Measurements from ENCODE around the gene ZBTB4.

The ZBTB4 gene

GRCh38 chr17:7468804-7469389, 10.5 kb downstream of the ZBTB4 start:
- DNase-seq (ENCODE audit: low read depth), result no peak

GRCh38 chr17:7468290-7468689, 11.1 kb downstream of the ZBTB4 start:
- DNase-seq (ENCODE audit: low read depth), result no peak

DNA sequence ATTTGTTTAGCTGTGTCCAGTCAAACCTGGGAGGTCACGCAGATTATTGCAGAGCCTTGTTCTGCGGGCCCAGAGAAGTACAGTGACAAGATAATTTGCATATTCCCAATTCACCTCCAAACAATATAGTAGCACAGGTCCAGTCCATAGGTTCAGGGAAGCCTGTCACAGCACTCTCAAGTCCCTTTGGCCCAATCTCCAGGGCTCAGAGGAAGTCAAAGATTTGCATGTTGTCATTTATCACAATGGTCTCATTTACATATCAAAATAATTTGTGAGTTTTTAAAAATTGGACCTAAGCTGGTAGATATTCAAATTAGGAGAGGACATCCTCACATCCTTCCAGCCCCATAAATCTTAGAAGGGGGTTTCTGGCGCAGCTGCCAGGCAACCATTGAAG, 11.9 kb downstream of the ZBTB4 start:
- no peak for DNase-seq (ENCODE audit: low read depth)

DNA sequence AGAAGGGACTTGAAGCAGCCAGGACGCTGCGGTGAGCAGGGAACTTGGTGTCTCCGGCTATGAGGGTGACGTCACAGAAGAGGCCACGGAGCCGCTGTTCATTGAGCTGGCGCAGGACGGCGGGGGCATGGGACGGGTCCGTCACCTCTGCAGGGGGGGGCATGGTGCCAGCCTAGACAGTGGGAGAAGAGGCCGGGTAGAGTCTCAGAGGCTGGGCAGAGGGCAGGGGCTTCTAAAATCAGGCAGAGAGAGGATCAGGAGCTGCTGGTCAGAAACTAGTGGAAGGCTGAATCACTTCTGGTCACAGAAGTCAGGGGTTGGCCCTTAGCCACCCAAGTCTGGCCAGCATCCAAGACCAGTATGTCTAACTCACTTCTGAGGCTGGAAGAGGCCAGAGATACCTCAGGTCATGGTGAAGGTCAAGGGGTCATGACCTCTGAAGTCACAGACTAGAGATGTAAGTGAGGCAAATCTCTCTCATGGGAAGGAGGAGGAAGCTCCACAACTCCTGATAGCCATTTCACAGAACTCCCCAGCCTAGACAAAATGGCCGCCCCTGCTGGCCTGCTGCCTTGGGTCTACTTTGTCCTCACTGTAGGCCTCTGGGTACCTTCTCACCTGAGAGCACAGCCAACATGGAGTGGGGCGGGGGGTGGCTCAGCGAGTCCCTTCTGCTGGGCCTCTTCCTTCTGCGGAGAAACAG, 12.6 kb downstream of the ZBTB4 start:
- no peak for DNase-seq (ENCODE audit: low read depth)

DNA sequence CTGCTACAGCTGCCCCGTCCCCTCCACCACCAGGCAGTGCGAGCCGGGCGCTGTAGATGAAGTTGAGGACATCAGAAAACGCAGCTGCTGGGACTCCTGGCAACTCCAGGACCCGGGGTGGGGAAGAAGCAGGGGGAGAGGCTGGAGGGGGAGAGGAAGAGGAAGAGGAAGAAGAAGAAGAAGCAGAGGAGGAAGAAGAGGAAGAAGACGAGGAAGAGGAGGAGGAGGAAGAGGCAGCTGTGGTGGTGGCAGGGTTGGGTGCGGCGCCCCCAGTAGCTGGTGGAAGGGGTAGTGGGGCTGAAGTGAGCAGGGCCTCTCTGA, 13.2 kb downstream of the ZBTB4 start:
- DNase-seq (ENCODE audit: low read depth), result no peak

GRCh38 chr17:7465597-7466275, 13.7 kb downstream of the ZBTB4 start:
- no peak for DNase-seq (ENCODE audit: low read depth)

- DNase-seq (ENCODE audit: low read depth), result no peak
Measured at GRCh38 chr17:7464081-7464480, 15.3 kb downstream of the ZBTB4 start.

DNA sequence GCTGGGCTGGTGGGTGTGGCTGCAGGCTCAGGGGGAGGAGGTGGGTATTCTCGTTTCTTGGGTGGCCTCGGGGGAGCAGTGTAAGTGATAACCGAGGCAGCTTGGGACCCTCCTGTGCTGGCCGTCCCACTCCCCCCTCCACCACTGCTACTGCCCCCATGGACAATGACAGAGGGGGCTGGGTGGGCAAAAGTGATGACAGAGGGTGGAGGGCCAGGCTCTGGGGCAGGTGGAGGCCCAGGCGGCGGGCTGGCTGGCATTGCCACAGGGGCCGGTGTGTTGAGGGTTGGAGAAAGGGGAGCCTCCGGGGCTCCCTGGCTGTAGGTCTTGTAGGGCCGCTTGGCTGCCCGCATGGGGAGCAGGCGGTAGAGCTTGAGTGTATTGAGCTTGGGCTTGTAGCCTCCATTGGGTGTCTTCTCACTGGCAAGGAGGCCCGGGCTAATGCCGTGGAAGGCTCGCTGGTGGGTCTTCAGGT, 16.0 kb downstream of the ZBTB4 start:
- DNase-seq (ENCODE audit: low read depth), result no peak

DNA sequence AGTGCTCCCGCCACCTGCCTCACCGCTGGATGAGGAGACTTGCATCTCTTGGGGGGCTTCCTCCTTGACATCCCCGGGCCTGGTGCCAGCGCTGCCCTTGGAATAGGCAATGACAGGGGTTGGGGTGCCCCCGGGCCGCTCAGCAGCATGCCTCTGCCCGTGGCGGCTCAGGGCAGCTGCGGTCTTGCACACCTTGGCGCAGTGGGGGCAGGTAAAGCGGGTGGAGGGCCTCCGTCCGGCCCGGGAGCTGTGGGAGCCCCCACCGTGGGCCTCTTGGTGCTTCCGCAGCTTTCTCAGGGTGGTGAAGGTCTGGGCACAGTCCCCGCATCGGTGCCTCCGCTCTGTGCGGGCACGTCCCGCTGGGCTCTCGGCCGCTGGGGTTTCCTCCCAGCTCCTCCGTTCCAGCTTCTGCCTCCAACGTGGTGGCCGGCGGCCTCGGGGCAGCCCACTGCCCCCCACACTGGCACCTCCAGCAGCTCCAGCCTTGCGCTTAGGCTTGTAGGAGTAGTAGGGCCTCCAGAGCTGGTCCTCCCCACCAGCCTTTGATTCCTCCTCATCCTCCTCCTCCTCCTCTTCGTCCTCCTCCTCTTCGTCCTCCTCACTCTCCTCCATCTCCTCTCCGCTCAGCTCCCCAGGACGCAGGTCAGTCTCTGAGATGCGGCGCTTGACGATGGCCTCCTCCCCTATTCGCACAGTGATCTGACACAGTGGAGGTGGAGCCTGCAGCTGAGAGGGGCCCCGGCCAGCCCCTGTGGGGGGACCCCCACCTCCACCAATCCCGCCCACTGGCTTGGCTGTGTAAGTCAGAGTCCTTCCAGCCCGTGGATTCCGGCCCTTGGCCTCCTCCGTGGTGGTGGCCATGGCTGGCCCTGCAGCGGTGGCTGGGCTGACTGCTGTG, 16.7 kb downstream of the ZBTB4 start:
- no peak for DNase-seq (ENCODE audit: low read depth)

GRCh38 chr17:7460850-7461660, 18.4 kb downstream of the ZBTB4 start:
- DNase-seq (ENCODE audit: low read depth), result no peak

DNA sequence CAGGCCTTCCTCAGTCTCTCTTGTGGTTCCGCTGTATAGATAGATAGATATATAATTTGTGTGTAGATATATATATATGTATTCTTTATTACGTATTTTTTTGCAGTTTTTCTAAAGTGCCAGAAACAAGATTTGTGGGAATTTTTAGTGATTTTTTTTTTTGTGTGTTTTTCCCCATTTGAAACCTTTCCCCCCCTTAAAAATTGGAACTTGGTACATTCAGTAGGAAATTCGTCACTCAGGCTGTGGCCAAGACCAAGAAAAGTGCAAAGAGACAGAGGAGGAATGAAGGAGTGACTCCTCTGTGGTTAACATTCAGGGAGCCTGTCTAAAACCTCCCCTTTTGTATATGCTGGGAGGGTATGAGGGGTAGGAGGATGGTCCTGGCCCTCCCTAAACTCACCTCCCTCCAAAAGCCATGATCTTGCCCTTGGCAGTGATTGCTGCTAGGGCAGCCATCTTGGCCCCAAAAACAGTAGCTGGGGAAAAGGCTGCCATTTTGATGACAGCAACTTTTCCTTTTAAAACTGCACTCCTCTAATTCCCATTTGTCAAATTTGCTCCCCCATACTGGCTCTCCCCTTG, 19.4 kb downstream of the ZBTB4 start:
- DNase-seq (ENCODE audit: low read depth), result no peak

GRCh38 chr17:7448461-7448860, 31.0 kb downstream of the ZBTB4 start:
- no peak for DNase-seq (ENCODE audit: low read depth)

- DNase-seq (ENCODE audit: low read depth), result no peak
Measured at GRCh38 chr17:7445619-7445968, 33.8 kb downstream of the ZBTB4 start.

DNA sequence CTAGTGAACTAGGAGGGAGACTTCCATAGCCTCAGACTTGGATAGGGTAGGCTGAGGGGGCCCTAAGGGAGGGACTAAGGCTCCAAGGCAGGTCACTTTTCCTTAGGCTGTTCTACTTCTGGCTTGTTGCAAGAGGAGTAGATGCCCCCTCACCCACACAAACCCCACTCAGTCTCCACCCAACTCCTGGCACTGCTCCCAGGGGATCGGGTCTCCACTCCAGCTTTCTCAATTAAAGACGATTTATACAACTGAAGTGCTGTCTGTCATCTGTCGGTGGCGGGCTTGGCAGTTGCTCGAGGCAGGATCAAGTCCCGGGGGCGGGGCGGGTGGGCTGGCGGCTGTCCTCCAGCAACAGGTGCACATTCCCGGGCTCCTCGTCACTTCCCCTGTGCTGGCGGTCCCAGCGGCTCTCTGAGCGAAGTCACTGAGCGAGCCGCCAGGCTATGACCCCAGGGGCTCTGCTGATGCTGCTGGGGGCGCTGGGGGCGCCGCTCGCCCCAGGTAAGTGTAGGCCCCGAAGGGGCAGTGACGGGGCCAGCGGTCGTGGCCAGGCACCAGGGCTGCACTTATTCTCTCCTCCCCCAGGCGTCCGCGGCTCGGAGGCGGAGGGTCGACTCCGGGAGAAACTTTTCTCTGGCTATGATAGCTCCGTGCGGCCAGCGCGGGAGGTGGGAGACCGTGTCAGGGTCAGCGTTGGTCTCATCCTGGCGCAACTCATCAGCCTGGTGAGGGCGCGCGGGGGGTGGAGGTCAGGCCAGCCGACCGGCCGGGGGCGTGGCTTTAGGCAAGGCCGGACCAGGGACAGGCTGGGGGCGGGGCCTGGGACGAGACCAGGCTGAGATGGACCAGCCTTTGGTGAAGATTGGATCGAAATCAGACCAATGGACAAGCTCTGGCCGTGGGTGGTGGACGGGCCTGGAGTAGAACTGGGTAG, 34.5 kb downstream of the ZBTB4 start, which contains the start of gene CHRNB1:
TSS of gene CHRNB1 (plus strand) at position 380 of the 937 bp plus-strand sequence. CDS start at position 447, 67 bp downstream.
- DNase-seq (ENCODE audit: low read depth), result no peak

- DNase-seq (ENCODE audit: low read depth), result no peak
Measured at GRCh38 chr17:7443499-7444485, 35.6 kb downstream of the ZBTB4 start.

DNA sequence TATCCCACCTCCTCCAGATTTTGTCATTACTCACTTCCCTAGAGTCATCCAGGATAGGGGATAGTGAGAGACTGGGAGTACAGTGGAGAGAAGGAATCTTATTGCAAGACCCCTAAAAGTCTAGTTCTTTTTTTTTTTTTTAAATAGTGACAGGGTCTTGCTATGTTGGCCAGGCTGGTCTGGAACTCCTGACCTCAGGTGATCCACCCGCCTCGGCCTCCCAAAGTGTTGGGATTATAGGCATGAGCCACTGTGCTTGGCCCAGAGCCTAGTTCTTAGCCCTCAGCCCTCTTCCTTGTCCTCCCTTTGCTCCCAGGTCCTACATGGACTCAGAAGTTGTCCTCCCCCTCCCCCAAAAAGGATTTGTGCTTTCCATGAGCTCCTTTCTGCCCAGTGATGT, 37.3 kb downstream of the ZBTB4 start:
- no peak for DNase-seq (ENCODE audit: low read depth)

DNA sequence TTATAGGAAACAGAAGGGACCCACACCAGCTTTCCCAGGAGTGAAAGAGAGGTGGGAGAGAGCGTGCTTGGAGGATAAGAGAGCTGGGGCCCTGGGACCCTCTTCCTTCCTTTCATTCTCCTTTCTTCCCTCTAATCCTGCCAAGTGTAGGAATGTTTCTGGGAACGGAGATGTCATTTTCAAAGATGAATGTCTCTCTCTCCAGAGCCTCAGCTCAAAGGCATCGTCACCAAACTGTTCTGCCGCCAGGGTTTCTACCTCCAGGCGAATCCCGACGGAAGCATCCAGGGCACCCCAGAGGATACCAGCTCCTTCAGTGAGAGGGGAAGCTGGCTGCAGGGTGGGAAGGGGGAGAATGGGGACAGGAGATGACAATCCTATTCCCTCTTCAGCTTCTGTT, 38.2 kb downstream of the ZBTB4 start:
- DNase-seq (ENCODE audit: low read depth), result no peak

GRCh38 chr17:7440834-7441195, 38.6 kb downstream of the ZBTB4 start:
- DNase-seq (ENCODE audit: low read depth), result no peak

Data from GM04504 (cell line).